Mesenchymal stem cell (in vitro differentiated cells and primary cell): Measurements from ENCODE around the gene IL1R2.

Experiments used
- DNase-seq: peaks from one replicate; pipeline ENCODE4 v3.0.0-alpha.2; 2013
- H2AFZ ChIP-seq: one replicate; pipeline ENCODE4 v1.6.1; 2013; ENCODE audit warnings: low read depth, mild to moderate bottlenecking, control low read depth, inconsistent platforms, low read length, moderate library complexity
- H2AK5ac ChIP-seq: 2 replicates; pipeline ENCODE4 v1.6.1; 2013; ENCODE audit warnings: low read length, moderate library complexity, mild to moderate bottlenecking, inconsistent platforms; ENCODE audit not compliant: severe bottlenecking
- H2BK120ac ChIP-seq: one replicate; pipeline ENCODE4 v1.6.1; 2013; ENCODE audit warnings: low read depth, mild to moderate bottlenecking, inconsistent platforms, low read length, moderate library complexity
- H2BK12ac ChIP-seq, 2 experiments: one replicate each; pipeline ENCODE4 v1.6.1; 2013; ENCODE audit warnings: inconsistent platforms in 2 of 2, low read length in 2 of 2, mild to moderate bottlenecking in 2 of 2, moderate library complexity in 2 of 2, control low read depth in 1 of 2
- H2BK15ac ChIP-seq: one replicate; pipeline ENCODE4 v1.6.1; 2013; ENCODE audit warnings: mild to moderate bottlenecking, low read depth, inconsistent platforms; ENCODE audit not compliant: poor library complexity, severe bottlenecking
- H2BK5ac ChIP-seq: 2 replicates; pipeline ENCODE4 v1.6.1; 2013; ENCODE audit warnings: low read depth, mild to moderate bottlenecking, low read length, control low read depth, inconsistent platforms; ENCODE audit not compliant: poor library complexity, severe bottlenecking
- H3K14ac ChIP-seq, 2 experiments: one replicate each; pipeline ENCODE4 v1.6.1; 2013; ENCODE audit warnings: inconsistent platforms in 2 of 2, low read length in 2 of 2, control low read depth in 1 of 2, mild to moderate bottlenecking in 1 of 2, moderate library complexity in 1 of 2
- H3K18ac ChIP-seq, 2 experiments: one replicate each; pipeline ENCODE4 v1.6.1; 2013; ENCODE audit warnings: inconsistent platforms in 2 of 2, low read length in 2 of 2, control low read depth in 1 of 2, low read depth in 1 of 2, mild to moderate bottlenecking in 1 of 2
- H3K23ac ChIP-seq, 2 experiments: one replicate each; pipeline ENCODE4 v1.6.1; 2013; ENCODE audit warnings: inconsistent platforms in 2 of 2, low read length in 2 of 2, mild to moderate bottlenecking in 2 of 2, moderate library complexity in 2 of 2, control low read depth in 1 of 2
- H3K27ac ChIP-seq: 2 replicates; pipeline ENCODE4 v1.5.1; 2013; ENCODE audit warnings: mild to moderate bottlenecking, moderate library complexity, low read length, control low read depth, inconsistent platforms; ENCODE audit not compliant: poor library complexity, severe bottlenecking
- H3K27me3 ChIP-seq, 2 experiments: 2 replicates each; pipeline versions ENCODE4 v1.6.1 to v1.7.0; 2013; ENCODE audit warnings: low read length in 2 of 2, mild to moderate bottlenecking in 2 of 2, moderate library complexity in 2 of 2, control low read depth in 1 of 2, inconsistent platforms in 1 of 2; ENCODE audit not compliant: control insufficient read depth in 1 of 2, insufficient read depth in 1 of 2
- H3K36me3 ChIP-seq, 2 experiments: 2 replicates each; pipeline versions ENCODE4 v1.6.1 to v1.7.0; 2013; ENCODE audit warnings: low read length in 2 of 2, control low read depth in 1 of 2, inconsistent platforms in 1 of 2, low read depth in 1 of 2, mild to moderate bottlenecking in 1 of 2; ENCODE audit not compliant: insufficient read depth in 2 of 2, control insufficient read depth in 1 of 2
- H3K4ac ChIP-seq, 2 experiments: one replicate each; pipeline ENCODE4 v1.6.1; 2013; ENCODE audit warnings: inconsistent platforms in 2 of 2, low read length in 2 of 2, mild to moderate bottlenecking in 2 of 2, moderate library complexity in 2 of 2, control low read depth in 1 of 2, low read depth in 1 of 2
- H3K4me1 ChIP-seq: 2 replicates; pipeline ENCODE4 v1.6.1; 2013; ENCODE audit warnings: low read depth, low read length, control low read depth; ENCODE audit not compliant: control insufficient read depth, insufficient read depth
- H3K4me2 ChIP-seq: 2 replicates; pipeline ENCODE4 v1.6.1; 2013; ENCODE audit warnings: low read length, mild to moderate bottlenecking, inconsistent platforms; ENCODE audit not compliant: poor library complexity, severe bottlenecking
- H3K4me3 ChIP-seq, 2 experiments: 2 replicates each; pipeline versions ENCODE4 v1.5.1 to v1.7.0; 2013; ENCODE audit warnings: low read length in 2 of 2, mild to moderate bottlenecking in 2 of 2, control low read depth in 1 of 2, low read depth in 1 of 2; ENCODE audit not compliant: insufficient read depth in 1 of 2
- H3K79me1 ChIP-seq: replicated peaks from 2 replicates; pipeline ENCODE4 v1.6.1; 2013; ENCODE audit warnings: mild to moderate bottlenecking, control low read depth, low read length, inconsistent platforms; ENCODE audit not compliant: poor library complexity, severe bottlenecking
- H3K9ac ChIP-seq: 2 replicates; pipeline ENCODE4 v1.7.0; 2013; ENCODE audit warnings: mild to moderate bottlenecking, low read length, moderate library complexity
- H3K9me3 ChIP-seq: 2 replicates; pipeline ENCODE4 v1.7.0; 2013; ENCODE audit warnings: mild to moderate bottlenecking, low read length; ENCODE audit not compliant: control insufficient read depth
- H4K8ac ChIP-seq: one replicate; pipeline ENCODE4 v1.6.1; 2013; ENCODE audit warnings: inconsistent platforms, mild to moderate bottlenecking, low read length, moderate library complexity
- H4K91ac ChIP-seq: one replicate; pipeline ENCODE4 v1.6.1; 2013; ENCODE audit warnings: mild to moderate bottlenecking, low read length, inconsistent platforms
- WGBS: methylation state at CpG from one replicate; pipeline ENCODE4 v1.1.7; 2013; ENCODE audit warnings: mixed read lengths; 5-methylcytosine and 5-hydroxymethylcytosine counted together

The IL1R2 gene

GRCh38 chr2:101969723-101970122 is 22.0 kb upstream of the IL1R2 start:
- Histone ChIP-seq H2BK120ac (no peak overlapping the region), H2BK15ac (no peak overlapping the region), H3K9me3 (peaks cover 6% of the 10 kb centered on the region), H3K4me1 (peaks cover 2% of the 10 kb centered on the region), H3K79me1 (no peaks in the 10 kb centered on the region), H3K27me3 (peaks cover 0 to 13% of the 10 kb centered on the region in 2 experiments), H2BK12ac (no peak overlapping the region), H3K14ac (no peak overlapping the region), H3K4me2 (no peak overlapping the region), H4K91ac (no peak overlapping the region), H4K8ac (no peak overlapping the region), H2AFZ (no peak overlapping the region), H3K36me3 (no peaks in the 10 kb centered on the region), H2AK5ac (no peak overlapping the region), H2BK5ac (no peak overlapping the region), H3K18ac (no peak overlapping the region), H3K9ac (no peak overlapping the region), H3K27ac (no peak overlapping the region), H3K4me3 (no peak overlapping the region), H3K23ac (peak overlapping the region in 1 of 2 experiments; percentile 75), H3K4ac (no peak overlapping the region)
- DNase-seq: no peak
- WGBS: 61% methylated on average over 3 of the region's 3 CpGs

GRCh38 chr2:101970901-101971300 is 20.9 kb upstream of the IL1R2 start:
- H2AK5ac ChIP-seq: no peak overlapping the region
- no peak overlapping the region for H2BK120ac ChIP-seq
- no peak overlapping the region for H3K4me3 ChIP-seq
- no peak overlapping the region for H2BK5ac ChIP-seq
- H3K4me1 ChIP-seq: peaks cover 3% of the 10 kb centered on the region
- H2BK15ac ChIP-seq: no peak overlapping the region
- H3K27me3 ChIP-seq: peaks cover 0 to 11% of the 10 kb centered on the region in 2 experiments
- H2BK12ac ChIP-seq: no peak overlapping the region
- peaks cover 6% of the 10 kb centered on the region for H3K9me3 ChIP-seq
- no peak overlapping the region for H3K4me2 ChIP-seq
- DNase-seq: no peak
- no peak overlapping the region for H3K27ac ChIP-seq
- H4K91ac ChIP-seq: no peak overlapping the region
- no peak overlapping the region for H4K8ac ChIP-seq
- no CpG with 5 or more reads among the region's 1 CpG for WGBS
- no peak overlapping the region for H3K4ac ChIP-seq
- H3K14ac ChIP-seq: no peak overlapping the region
- no peak overlapping the region for H3K18ac ChIP-seq
- H3K79me1 ChIP-seq: no peaks in the 10 kb centered on the region
- H2AFZ ChIP-seq: no peak overlapping the region
- H3K36me3 ChIP-seq: no peaks in the 10 kb centered on the region
- no peak overlapping the region for H3K9ac ChIP-seq
- H3K23ac ChIP-seq: no peak overlapping the region

- no peak overlapping the region for H3K18ac ChIP-seq
- no peak overlapping the region for H2BK15ac ChIP-seq
- no peak overlapping the region for H3K4me2 ChIP-seq
- H2BK5ac ChIP-seq: no peak overlapping the region
- H3K14ac ChIP-seq: no peak overlapping the region
- no peak overlapping the region for H3K27ac ChIP-seq
- H3K79me1 ChIP-seq: no peaks in the 10 kb centered on the region
- H2BK120ac ChIP-seq: no peak overlapping the region
- no peak overlapping the region for H3K23ac ChIP-seq
- peak overlapping the region; percentile 61 for H3K9ac ChIP-seq
- H3K4ac ChIP-seq: no peak overlapping the region
- H2AFZ ChIP-seq: no peak overlapping the region
- H3K4me1 ChIP-seq: peaks cover 3% of the 10 kb centered on the region
- no peak for DNase-seq
- H4K8ac ChIP-seq: no peak overlapping the region
- H2BK12ac ChIP-seq: no peak overlapping the region
- no peaks in the 10 kb centered on the region for H3K36me3 ChIP-seq
- H3K9me3 ChIP-seq: peaks cover 6% of the 10 kb centered on the region
- H4K91ac ChIP-seq: no peak overlapping the region
- H3K4me3 ChIP-seq: no peak overlapping the region
- no peak overlapping the region for H2AK5ac ChIP-seq
- peaks cover 0 to 9% of the 10 kb centered on the region in 2 experiments for H3K27me3 ChIP-seq
Observed at GRCh38 chr2:101971836-101972235, 19.9 kb upstream of the IL1R2 start.

GRCh38 chr2:101972621-101973434 is 18.9 kb upstream of the IL1R2 start:
- Histone ChIP-seq H4K8ac (no peak overlapping the region), H3K4me1 (peaks cover 3% of the 10 kb centered on the region), H3K18ac (no peak overlapping the region), H2BK15ac (no peak overlapping the region), H2BK12ac (no peak overlapping the region), H3K4me3 (no peak overlapping the region), H2AK5ac (no peak overlapping the region), H3K79me1 (no peaks in the 10 kb centered on the region), H3K4me2 (no peak overlapping the region), H3K9me3 (peaks cover 6% of the 10 kb centered on the region), H2BK120ac (no peak overlapping the region), H3K14ac (no peak overlapping the region), H3K36me3 (no peaks in the 10 kb centered on the region), H3K23ac (no peak overlapping the region), H2AFZ (no peak overlapping the region), H3K4ac (no peak overlapping the region), H3K27ac (no peak overlapping the region), H4K91ac (no peak overlapping the region), H3K27me3 (peaks cover 0 to 6% of the 10 kb centered on the region in 2 experiments), H2BK5ac (no peak overlapping the region), H3K9ac (peak overlapping the region; percentile 61)
- WGBS: 71% methylated on average over 5 of the region's 7 CpGs
- peak; percentile 77 for DNase-seq
